NOMO-1 (cell line): ENCODE data around the gene SLC2A9.
"Not testable (repeated sequence)": the region's sequence is repeated elsewhere in the genome, so short reads cannot be mapped to it uniquely, and the experiment has no call there.

Source experiments
- DNase-seq, 2 experiments: peaks; one replicate each; lab custom pipeline; 2025; ENCODE audit not compliant: unreplicated experiment in 2 of 2; lab: John Stamatoyannopoulos, UW

SLC2A9 gene

DNA sequence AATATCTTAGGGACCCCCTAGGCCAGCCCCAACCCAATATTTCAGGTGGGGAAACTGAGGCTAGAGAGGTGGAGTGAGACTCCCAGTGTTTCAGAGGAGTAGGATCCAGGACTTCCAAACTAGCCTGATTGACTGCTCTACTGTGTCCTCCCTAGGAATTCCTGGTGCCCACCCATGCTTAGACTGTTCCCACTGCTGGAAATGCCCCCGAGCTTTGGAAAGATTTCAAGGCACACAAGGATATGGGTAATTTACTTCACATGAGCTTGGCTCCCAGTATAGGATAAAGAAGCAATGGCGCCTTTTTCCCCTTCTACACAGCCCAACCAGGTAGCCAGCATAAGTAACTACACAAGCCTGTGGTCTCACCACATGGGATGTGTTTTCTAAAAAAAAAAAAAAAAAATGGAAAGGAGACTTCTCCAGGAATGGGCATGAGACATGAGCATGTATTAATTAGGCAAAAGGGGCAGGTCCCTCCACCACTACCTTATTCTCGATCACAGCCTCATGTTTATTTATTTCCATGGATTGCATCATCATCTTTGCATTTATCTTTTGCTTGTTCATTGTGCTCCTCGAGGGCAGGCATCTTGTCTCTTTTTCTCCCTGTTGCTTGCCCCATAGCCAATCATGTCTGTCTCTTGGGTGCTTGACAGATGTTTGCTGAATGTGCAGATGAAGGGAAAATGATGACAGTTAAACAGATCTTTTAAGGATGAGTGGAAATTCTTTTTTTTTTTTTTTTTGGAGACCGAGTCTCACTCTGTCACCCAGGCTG lies 173.1 kb downstream of the SLC2A9 start:
- DNase-seq: no peak

GRCh38 chr4:9845791-9846493 lies 175.4 kb downstream of the SLC2A9 start:
- DNase-seq: no peak

DNA sequence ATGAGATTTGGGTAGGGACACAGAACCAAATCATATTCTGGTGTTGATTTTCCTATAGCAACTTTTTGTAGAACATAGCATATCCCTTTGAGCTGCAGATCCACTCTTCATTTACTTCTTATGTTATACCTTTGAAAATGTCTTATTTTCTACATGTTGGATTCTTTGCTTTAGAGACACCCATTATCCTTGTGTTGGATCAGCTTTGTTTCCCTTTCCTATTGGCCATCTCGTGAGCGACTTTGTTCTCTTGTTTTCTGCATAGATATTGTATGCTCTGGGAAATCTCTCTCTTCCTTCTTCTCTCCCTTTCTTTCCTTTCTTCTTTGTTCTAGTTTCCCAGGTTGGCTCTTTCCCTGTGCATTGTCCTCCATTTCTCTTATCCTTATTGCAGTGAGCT lies 180.2 kb downstream of the SLC2A9 start:
- DNase-seq: no peak

GRCh38 chr4:9835430-9835829 lies 185.9 kb downstream of the SLC2A9 start:
- no peak for DNase-seq

- DNase-seq: no peak
Measured at GRCh38 chr4:9833421-9833820, 187.9 kb downstream of the SLC2A9 start.

GRCh38 chr4:9832640-9833039 lies 188.7 kb downstream of the SLC2A9 start:
- DNase-seq: no peak

GRCh38 chr4:9826551-9826950 lies 194.7 kb downstream of the SLC2A9 start:
- no peak for DNase-seq

DNA sequence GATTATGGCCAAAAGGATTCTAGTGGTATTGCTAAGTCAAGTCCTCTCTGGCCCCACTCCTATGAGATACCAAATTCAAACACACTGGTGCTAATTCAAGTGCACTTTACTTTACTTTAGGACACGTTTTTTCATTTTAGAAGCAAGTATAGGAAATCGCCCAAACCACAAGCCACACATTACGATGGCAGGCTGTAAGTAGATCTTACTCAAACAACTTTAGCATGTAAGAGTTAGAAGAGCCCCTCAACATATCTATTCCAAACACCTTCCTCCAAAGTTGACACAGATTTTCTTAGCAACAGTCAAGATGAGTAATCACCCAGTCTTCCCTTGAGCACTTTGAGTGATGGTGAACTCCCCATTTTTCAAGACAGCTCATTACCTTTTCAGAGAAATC lies 196.2 kb downstream of the SLC2A9 start:
- no peak for DNase-seq

DNA sequence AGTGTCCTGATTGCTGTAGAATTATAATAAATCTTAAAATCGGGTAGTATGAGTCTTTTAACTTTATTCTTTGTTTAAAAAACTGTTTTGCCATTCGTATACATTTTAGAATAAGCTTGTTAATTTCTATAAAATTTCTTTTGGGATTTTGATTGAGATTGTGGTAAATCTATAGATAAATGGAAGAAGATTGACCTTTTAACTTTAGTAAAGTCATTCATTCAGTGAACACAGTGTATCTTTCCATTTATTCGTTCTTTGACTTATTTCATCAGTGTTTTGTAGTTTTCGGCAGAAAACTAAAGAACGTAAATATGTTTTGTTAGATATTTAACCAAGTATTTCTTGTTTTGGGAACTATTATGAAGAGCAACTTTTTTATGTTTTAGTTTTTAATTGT lies 201.0 kb downstream of the SLC2A9 start:
- no peak for DNase-seq

DNA sequence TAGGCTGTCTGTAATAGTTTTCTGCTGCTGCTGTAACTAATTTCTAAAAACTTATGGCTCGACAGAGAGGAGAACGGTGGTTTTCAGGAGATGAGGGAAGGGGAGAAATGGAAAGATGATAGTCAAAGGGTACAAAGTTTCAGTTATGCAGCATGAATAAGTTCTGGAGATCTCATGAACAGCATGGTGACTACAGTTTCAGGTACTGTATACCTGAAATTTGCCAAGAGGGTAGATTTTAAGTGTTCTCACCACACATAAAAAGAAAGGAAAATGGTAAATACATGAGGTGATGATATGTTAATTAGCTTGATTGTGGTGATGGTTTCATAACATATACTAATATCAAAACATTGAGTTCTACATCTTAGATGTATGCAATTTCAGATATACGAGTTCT lies 205.0 kb downstream of the SLC2A9 start:
- DNase-seq: no peak

DNA sequence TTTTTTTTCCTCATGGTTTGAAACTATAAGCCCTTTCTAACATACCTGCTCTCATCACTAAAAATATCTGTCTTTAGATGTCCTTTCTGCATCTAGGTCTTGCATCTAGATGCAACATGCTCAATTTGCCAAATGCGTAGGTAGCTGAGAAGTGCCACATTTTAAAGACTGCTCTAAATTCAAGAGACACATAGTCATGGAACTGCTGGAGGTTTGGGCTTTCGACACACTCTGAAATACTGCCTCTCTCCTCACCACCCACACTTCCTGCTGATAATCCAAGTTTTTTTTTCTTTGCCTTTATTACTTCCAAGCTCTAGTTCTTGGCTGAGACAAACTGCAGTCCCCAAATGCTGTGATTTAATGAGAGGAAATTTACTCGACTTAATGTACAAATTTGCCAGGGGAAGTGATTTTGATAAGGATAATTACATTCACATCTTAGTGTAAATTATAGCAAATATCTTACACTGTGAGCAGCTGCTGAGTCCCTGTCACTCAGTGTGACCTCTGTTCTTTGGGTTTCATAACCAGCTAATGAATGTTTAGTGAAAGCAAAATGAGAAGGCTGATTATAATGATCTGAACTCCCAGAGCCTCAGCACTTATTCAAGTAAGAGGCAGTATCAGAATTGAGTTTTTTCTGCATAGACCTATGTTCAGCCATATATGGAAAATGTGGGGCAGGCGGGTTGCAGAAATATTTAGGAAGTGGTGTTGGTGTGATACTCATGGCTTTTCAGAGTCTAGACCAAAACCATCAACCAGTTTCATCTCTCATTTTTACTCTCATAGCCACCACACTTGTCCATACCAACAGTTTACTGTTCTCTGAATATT lies 208.6 kb downstream of the SLC2A9 start:
- no peak for DNase-seq

DNA sequence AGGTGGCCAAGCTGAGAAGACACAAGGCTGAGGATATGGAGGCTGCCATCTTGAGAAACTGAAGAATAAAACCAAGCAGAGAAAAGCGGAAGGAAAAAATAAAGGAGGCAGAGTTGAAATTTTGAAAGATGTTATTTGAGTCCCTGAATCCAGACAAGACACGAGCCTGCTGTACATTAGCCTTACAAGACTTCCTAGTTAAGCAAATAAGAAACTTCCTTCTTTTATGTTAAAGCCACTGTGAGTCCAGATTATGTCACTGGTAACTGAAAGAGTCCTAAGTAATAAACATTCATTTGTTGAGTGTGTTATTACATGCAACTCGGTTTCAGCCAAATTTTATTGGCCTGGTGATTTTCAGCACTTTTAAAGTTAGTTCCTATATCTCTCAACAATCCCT lies 209.5 kb downstream of the SLC2A9 start:
- DNase-seq: peak in 1 of 2 experiments; percentile 7

DNA sequence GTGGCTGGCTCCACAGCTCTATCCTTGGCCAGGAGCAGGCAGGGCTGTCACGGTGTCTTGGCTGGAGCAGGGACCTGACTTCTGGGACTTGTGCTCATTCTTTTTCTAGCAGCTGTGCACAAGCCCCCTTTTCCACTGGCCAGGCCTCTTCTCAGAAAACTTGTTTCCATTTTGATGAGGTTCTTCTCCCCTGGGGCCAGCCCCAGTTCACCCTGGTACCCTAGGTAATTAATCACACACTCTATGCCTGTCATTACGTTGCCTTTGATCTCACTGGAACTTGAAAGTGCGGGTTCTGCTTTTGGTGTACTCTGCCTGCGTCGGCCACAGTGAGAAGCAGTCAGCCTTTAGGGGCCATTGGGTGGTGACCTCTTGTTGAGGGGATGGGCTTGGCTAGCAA lies 213.2 kb downstream of the SLC2A9 start:
- DNase-seq: no peak

- DNase-seq: no peak
Measured at GRCh38 chr4:9804918-9805317, 216.4 kb downstream of the SLC2A9 start.

GRCh38 chr4:9800848-9801247 lies 220.4 kb downstream of the SLC2A9 start:
- no peak for DNase-seq

DNA sequence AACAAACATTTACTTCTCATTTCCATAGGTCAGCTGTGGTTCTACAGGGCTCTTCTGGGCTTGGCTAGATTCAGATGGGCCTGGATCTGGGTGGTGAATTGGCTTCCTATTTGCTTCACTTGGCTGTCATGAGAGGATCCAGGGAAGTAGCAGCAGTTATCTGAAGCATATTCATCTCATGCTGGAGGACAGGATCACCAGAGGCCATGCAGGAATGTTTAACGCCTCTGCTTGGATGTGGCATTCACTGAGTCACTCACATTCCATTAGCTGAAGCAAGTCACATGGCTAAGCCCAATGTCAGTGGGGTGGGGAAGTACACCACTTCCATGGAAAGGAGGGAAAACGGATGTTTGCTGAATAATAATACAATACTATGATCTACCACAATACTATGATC lies 224.7 kb downstream of the SLC2A9 start:
- not testable (repeated sequence) for DNase-seq

DNA sequence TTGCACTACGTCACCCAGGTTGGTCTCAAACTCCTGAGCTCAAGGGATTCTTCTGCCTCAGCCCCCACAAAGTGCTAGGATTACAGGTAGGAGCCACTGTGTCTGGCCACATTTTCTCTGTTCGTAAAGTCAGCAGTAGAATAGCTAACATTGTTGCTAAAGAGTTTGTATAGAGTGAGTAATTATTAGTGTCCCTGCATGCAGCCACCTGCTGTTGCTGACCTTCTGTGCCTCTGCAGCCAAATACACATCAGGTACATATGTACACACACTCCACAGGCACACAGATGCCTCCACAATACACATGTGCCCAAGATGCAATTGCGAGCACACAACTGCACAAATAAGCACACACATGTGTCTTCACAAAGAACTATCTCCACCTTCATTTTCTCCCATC lies 228.9 kb downstream of the SLC2A9 start:
- DNase-seq: no peak

- DNase-seq: not testable (repeated sequence)
Measured at GRCh38 chr4:9785891-9786290, 235.4 kb downstream of the SLC2A9 start.

DNA sequence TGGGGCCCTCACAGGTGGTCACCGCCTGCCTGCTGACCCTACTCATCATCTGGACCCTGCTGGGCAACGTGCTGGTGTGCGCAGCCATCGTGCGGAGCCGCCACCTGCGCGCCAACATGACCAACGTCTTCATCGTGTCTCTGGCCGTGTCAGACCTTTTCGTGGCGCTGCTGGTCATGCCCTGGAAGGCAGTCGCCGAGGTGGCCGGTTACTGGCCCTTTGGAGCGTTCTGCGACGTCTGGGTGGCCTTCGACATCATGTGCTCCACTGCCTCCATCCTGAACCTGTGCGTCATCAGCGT lies 239.2 kb downstream of the SLC2A9 start:
- no peak for DNase-seq

DNA sequence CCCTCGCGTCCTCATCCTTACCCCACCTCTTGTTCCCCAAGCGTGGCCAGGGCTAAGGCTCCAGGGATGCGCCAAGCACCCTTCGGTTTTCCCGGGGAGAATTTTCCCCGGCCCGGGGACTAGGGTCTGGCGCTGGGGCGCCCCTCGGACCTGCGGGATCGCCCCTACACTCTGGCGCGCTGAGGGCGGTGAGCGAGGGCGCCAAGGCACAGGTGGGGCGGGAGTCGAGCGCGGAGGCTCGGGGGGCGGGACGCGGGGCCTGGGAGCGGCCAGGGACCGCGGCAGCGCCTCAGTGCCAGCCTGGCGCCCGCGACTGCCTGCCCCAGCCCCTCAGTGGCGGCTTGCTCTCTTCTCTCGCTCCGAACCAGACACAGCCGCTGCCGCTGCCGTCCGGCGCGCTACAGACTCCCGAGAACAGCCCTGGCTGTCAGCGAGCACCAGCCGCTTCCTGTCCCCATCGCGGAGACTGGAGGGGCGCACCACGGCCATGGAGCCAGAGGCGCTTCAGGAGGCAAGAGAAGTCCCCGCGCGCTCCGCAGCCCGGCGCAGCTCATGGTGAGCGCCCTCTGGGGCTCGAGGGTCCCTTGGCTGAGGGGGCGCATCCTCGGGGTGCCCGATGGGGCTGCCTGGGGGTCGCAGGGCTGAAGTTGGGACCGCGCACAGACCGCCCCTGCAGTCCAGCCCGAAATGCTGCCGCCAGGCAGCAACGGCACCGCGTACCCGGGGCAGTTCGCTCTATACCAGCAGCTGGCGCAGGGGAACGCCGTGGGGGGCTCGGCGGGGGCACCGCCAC lies 239.8 kb downstream of the SLC2A9 start, which contains the start of gene DRD5:
Gene DRD5, plus strand, starts transcription at position 292 of the 793 bp plus-strand sequence. Its CDS starts 396 bp downstream, at position 688.
- DNase-seq: no peak
